GM12872 (cell line): Measurements from ENCODE around the gene DDR1.

Experiments used
- TF ChIP-seq, protein P1 (sequence below): IDR thresholded peaks from 3 replicates; pipeline ENCODE4 v1.5.1; 2011; ENCODE audit warnings: low read depth, mild to moderate bottlenecking, low read length, moderate library complexity; ENCODE audit not compliant: insufficient read depth

DDR1 gene

DNA sequence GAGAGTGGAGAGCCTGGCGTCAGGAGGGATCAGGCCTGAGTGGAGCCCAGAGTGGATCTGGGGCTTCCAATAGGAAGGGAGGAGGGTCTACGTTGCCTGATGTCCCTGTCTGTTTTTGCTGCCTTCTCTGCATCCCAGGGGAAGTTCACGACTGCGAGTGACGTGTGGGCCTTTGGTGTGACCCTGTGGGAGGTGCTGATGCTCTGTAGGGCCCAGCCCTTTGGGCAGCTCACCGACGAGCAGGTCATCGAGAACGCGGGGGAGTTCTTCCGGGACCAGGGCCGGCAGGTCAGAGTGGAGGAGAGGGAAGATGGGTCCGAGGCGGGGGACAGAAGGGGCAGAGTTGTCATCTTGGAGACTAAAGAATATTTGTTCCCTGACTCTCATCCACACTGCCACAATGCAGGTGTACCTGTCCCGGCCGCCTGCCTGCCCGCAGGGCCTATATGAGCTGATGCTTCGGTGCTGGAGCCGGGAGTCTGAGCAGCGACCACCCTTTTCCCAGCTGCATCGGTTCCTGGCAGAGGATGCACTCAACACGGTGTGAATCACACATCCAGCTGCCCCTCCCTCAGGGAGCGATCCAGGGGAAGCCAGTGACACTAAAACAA, 14.5 kb downstream of the DDR1 start:
- TF ChIP-seq, protein P1, sequence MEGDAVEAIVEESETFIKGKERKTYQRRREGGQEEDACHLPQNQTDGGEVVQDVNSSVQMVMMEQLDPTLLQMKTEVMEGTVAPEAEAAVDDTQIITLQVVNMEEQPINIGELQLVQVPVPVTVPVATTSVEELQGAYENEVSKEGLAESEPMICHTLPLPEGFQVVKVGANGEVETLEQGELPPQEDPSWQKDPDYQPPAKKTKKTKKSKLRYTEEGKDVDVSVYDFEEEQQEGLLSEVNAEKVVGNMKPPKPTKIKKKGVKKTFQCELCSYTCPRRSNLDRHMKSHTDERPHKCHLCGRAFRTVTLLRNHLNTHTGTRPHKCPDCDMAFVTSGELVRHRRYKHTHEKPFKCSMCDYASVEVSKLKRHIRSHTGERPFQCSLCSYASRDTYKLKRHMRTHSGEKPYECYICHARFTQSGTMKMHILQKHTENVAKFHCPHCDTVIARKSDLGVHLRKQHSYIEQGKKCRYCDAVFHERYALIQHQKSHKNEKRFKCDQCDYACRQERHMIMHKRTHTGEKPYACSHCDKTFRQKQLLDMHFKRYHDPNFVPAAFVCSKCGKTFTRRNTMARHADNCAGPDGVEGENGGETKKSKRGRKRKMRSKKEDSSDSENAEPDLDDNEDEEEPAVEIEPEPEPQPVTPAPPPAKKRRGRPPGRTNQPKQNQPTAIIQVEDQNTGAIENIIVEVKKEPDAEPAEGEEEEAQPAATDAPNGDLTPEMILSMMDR: no peak

DNA sequence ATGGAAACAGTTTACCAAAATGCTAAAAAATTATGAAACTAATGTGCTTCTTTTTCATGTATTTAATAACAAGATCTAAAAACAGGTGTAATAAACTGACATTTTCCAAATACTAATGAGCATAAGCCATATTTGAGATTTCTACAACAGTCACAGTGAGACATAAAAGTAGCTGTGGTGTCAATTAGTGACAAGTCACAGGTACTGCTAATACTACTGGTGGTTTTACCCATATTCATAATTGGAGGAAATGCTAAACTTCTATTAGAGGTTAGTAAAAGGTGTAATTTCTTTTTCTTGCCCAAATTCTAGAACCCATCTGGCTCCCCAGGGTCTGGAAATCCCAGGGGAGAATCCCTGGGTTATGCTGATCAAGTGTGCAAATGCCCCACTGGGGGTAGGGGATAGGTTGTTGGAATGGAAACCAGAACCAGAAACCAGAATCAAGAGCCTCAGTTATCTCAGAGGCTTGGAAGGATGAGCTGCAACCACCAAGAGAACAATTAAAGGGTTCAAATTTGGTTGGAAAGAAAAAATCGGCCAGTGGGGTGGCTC, 16.6 kb downstream of the DDR1 start:
- TF ChIP-seq, protein P1: no peak

DNA sequence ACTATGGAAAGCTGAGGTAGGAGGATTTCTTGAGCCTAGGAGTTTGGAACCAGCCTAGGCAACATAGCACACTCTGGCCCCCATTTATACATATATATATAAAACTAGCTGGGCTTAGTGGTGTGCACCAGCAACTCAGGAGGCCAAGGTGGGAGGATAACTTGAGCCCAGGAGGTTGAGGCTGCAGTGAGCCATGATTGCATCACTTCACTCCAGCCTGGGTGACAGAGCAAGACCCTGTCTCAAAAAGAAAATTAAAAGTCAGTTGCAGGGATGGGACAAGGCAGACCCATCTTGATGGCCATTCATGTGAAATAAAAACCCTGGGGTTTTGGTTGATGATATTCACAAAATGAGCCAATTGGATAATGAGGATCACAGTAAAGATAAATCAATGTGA, 17.1 kb downstream of the DDR1 start:
- TF ChIP-seq, protein P1: no peak

DNA sequence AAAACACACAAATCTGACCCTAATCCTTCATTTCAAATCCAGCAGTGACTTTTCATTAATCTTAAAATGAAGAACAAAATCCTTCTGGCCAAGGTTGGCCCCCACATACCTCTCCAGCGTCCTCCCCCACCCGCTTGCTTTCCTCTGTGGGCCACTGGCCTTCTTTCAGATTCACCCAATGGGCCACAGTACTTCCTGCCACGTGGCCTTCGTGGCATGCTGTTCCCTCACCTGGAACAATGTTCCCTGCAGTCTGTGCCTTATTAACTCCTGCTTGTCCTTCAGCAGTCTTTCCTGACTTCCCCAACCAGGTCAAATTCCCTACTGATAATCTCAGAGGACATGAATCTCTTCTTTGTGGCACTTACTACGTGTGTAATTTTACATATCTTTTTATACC, 18.4 kb downstream of the DDR1 start:
- TF ChIP-seq, protein P1: no peak

DNA sequence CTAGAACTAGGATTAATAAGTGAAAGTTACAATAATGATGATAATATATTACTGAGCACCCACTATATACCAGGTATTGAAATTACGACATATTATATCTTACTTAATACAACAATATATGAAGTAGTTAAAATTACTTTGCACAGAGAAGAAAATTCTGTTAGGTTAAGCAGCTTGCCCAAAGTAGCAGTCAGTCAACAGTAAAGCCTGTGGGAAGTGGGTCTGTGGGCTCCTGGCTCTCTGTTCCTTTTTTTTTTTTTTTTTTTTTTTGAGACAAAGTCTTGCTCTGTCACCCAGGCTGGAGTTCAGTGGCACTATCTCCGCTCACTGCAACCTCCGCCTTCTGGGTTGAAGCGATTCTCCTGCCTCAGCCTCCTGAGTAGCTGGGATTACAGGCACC, 18.9 kb downstream of the DDR1 start:
- TF ChIP-seq, protein P1: no peak

DNA sequence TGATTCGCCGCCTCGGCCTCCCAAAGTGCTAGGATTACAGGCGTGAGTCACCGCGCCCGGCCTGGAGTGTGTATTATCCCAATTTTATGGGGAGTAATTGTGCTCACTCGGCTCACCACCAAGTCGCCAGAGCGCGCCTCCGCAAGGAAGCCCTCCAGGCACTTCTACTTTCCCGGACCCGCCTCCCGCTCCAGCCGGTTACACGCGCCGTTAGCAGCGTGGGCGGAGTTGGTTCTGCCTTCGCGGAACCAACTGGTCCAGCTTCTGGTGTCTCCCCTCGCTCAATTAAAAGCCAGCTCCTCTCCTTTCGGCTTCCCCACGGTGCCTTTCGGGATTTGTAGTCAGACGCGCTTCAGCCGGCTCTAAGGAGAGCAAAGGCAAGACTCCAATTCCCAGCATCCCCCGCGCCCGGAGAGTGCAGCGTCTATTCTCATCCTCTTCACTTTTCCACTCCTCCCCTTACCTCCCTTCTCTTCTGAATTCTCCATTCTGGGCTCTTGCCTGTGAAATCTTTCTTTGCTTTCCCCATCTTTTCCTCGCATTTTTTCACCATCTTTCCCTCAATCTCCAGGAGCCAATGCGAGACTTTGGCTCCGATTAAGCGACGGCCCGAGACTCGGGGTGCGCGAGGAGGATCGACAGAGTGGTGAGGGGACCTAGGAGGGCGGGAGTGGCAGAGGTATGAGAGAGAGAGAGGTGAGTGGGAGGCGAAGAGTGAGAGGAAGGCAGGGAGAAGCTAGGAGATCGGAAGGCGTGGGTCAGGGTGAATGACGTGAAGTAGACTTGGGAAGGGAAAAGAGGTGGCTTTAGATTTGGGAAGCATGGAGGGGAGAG, 23.7 kb downstream of the DDR1 start, which contains the start of gene GTF2H4:
TSS of gene GTF2H4 (plus strand) at position 450 of the 834 bp plus-strand sequence.
- TF ChIP-seq, protein P1: no peak

DNA sequence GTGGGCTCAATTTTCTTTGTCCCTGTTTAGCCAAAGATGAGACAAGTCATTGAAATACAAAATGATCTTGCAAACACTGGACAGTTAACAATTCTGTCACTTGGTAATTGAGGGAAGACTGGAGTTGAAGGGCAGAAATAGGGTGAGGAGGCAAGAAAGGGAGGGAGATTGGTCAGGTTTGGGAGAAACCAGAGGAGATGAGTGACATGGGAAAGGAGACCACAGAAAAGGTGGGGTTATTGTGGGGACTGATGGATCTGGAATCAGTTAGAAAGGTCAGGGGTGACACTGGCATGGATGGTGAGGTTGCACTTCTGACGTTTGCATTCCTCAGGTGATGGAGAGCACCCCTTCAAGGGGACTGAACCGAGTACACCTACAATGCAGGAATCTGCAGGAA, 24.4 kb downstream of the DDR1 start:
- TF ChIP-seq, protein P1: no peak
